HEK293 (cell line): Measurements from ENCODE around the gene ANKRD63.

ENCODE experiments used
- CTCF ChIA-PET: fragments of 350-600 bp; formaldehyde crosslinking; extraction: SDS; loops from one replicate; lab custom pipeline; 2021; ENCODE audit warnings: antibody characterized with exemption; lab: Yijun Ruan, JAX
- POLR2A ChIA-PET: fragments of 300-600 bp; formaldehyde crosslinking; extraction: SDS; loops from one replicate; lab custom pipeline; 2020; ENCODE audit warnings: antibody characterized with exemption, inconsistent platforms; lab: Yijun Ruan, JAX
- H3K27ac ChIP-seq: fragments of 200-500 bp; sonication (Bioruptor generic); 2 replicates; pipeline ENCODE4 v1.5.1; 2014; ENCODE audit warnings: low read depth, low read length, control low read depth, inconsistent platforms; ENCODE audit errors: extremely low read depth
- H3K36me3 ChIP-seq, 2 experiments: fragments of 200-500 bp in 1 of 2; sonication (Bioruptor generic) in 1 of 2; 1 replicate in 1 of 2; 2 replicates in 1 of 2; pipeline ENCODE4 v1.5.1; 2014 to 2017; ENCODE audit warnings: inconsistent platforms in 2 of 2, low read length in 2 of 2; ENCODE audit not compliant: control insufficient read depth in 2 of 2, insufficient read depth in 1 of 2
- H3K4me1 ChIP-seq: fragments of 200-500 bp; sonication (Bioruptor generic); 2 replicates; pipeline ENCODE4 v1.5.1; 2014; ENCODE audit warnings: mild to moderate bottlenecking, low read length, inconsistent platforms; ENCODE audit not compliant: control insufficient read depth, insufficient read depth
- H3K4me3 ChIP-seq: 2 replicates; pipeline ENCODE4 v1.5.1; 2011; ENCODE audit warnings: low read depth, mild to moderate bottlenecking, control low read depth, low read length, moderate library complexity
- H3K9me3 ChIP-seq: fragments of 200-500 bp; sonication (Bioruptor generic); 2 replicates; pipeline ENCODE4 v1.5.1; 2014; ENCODE audit warnings: low read depth, low read length, inconsistent platforms; ENCODE audit not compliant: control insufficient read depth, insufficient read depth
- GFI1B ChIP-seq: fragments of 450-650 bp; formaldehyde crosslinking; IDR thresholded peaks from 2 replicates; pipeline ENCODE4 v1.5.1; 2016; ENCODE audit warnings: missing biosample characterization, missing genetic modification characterization
- HIC1 ChIP-seq: fragments of 450-650 bp; formaldehyde crosslinking; IDR thresholded peaks from 2 replicates; pipeline ENCODE4 v1.5.1; 2016; ENCODE audit warnings: missing biosample characterization, missing genetic modification characterization
- MZF1 ChIP-seq: fragments of 450-650 bp; formaldehyde crosslinking; IDR thresholded peaks from 2 replicates; pipeline ENCODE4 v1.5.1; 2017; ENCODE audit warnings: missing biosample characterization, missing genetic modification characterization, borderline replicate concordance
- ZFP69B ChIP-seq: fragments of 450-650 bp; formaldehyde crosslinking; IDR thresholded peaks from 2 replicates; pipeline ENCODE4 v1.5.1; 2016; ENCODE audit warnings: missing biosample characterization, missing genetic modification characterization
- ZNF112 ChIP-seq: fragments of 450-650 bp; formaldehyde crosslinking; IDR thresholded peaks from 2 replicates; pipeline ENCODE4 v1.5.0; 2017; ENCODE audit warnings: missing biosample characterization, missing genetic modification characterization
- ZNF132 ChIP-seq: fragments of 450-650 bp; formaldehyde crosslinking; IDR thresholded peaks from 2 replicates; pipeline ENCODE4 v1.5.1; 2017; ENCODE audit warnings: missing biosample characterization, missing genetic modification characterization, borderline replicate concordance
- ZNF133 ChIP-seq: fragments of 450-650 bp; formaldehyde crosslinking; IDR thresholded peaks from 2 replicates; pipeline ENCODE4 v1.5.1; 2016; ENCODE audit warnings: missing biosample characterization, missing genetic modification characterization
- ZNF174 ChIP-seq: fragments of 450-650 bp; formaldehyde crosslinking; IDR thresholded peaks from 2 replicates; pipeline ENCODE4 v1.5.0; 2017; ENCODE audit warnings: missing biosample characterization, mild to moderate bottlenecking, missing genetic modification characterization
- ZNF175 ChIP-seq: fragments of 450-650 bp; formaldehyde crosslinking; IDR thresholded peaks from 2 replicates; pipeline ENCODE4 v1.5.1; 2016; ENCODE audit warnings: missing biosample characterization, missing genetic modification characterization
- ZNF184 ChIP-seq: fragments of 450-650 bp; IDR thresholded peaks from 2 replicates; pipeline ENCODE4 v1.5.1; 2018; ENCODE audit warnings: missing biosample characterization, mild to moderate bottlenecking, missing genetic modification characterization
- ZNF211 ChIP-seq: fragments of 450-650 bp; formaldehyde crosslinking; IDR thresholded peaks from 2 replicates; pipeline ENCODE4 v1.5.1; 2016; ENCODE audit warnings: low read depth, missing biosample characterization, missing genetic modification characterization
- ZNF239 ChIP-seq: fragments of 450-650 bp; formaldehyde crosslinking; IDR thresholded peaks from 2 replicates; pipeline ENCODE4 v1.5.1; 2016; ENCODE audit warnings: missing biosample characterization, missing genetic modification characterization
- ZNF292 ChIP-seq: fragments of 450-650 bp; formaldehyde crosslinking; IDR thresholded peaks from 2 replicates; pipeline ENCODE4 v1.5.1; 2016; ENCODE audit warnings: low read depth, missing biosample characterization, missing genetic modification characterization, borderline replicate concordance
- ZNF391 ChIP-seq: fragments of 450-650 bp; formaldehyde crosslinking; IDR thresholded peaks from 2 replicates; pipeline ENCODE4 v1.5.1; 2016; ENCODE audit warnings: low read depth, missing biosample characterization, missing genetic modification characterization, borderline replicate concordance
- ZNF394 ChIP-seq: fragments of 450-650 bp; formaldehyde crosslinking; IDR thresholded peaks from 2 replicates; pipeline ENCODE4 v1.5.1; 2016; ENCODE audit warnings: missing biosample characterization, missing genetic modification characterization, mild to moderate bottlenecking, moderate library complexity, borderline replicate concordance
- ZNF521 ChIP-seq: fragments of 450-650 bp; formaldehyde crosslinking; IDR thresholded peaks from 2 replicates; pipeline ENCODE4 v1.5.1; 2017; ENCODE audit warnings: missing biosample characterization, mild to moderate bottlenecking, missing genetic modification characterization
- ZNF560 ChIP-seq: fragments of 450-650 bp; formaldehyde crosslinking; IDR thresholded peaks from 2 replicates; pipeline ENCODE4 v1.5.1; 2017; ENCODE audit warnings: missing biosample characterization, missing genetic modification characterization, borderline replicate concordance
- ZNF600 ChIP-seq: fragments of 450-650 bp; formaldehyde crosslinking; IDR thresholded peaks from 2 replicates; pipeline ENCODE4 v1.5.1; 2016; ENCODE audit warnings: missing biosample characterization, missing genetic modification characterization
- ZNF701 ChIP-seq: fragments of 450-650 bp; formaldehyde crosslinking; IDR thresholded peaks from 2 replicates; pipeline ENCODE4 v1.5.1; 2016; ENCODE audit warnings: missing biosample characterization, missing genetic modification characterization
- ZNF704 ChIP-seq: fragments of 450-650 bp; formaldehyde crosslinking; IDR thresholded peaks from 2 replicates; pipeline ENCODE4 v1.5.1; 2016; ENCODE audit warnings: missing biosample characterization, missing genetic modification characterization
- ZNF768 ChIP-seq: fragments of 450-650 bp; formaldehyde crosslinking; IDR thresholded peaks from 2 replicates; pipeline ENCODE4 v1.5.1; 2018; ENCODE audit warnings: missing biosample characterization, mild to moderate bottlenecking, missing genetic modification characterization
- ZNF830 ChIP-seq: fragments of 450-650 bp; IDR thresholded peaks from 2 replicates; pipeline ENCODE4 v1.5.0; 2018; ENCODE audit warnings: missing biosample characterization, missing genetic modification characterization, low read depth, mild to moderate bottlenecking, moderate library complexity
- ZSCAN16 ChIP-seq: fragments of 450-650 bp; formaldehyde crosslinking; IDR thresholded peaks from 2 replicates; pipeline ENCODE4 v1.5.1; 2016; ENCODE audit warnings: missing biosample characterization, missing genetic modification characterization
- ZSCAN5A ChIP-seq: fragments of 450-650 bp; formaldehyde crosslinking; IDR thresholded peaks from 2 replicates; pipeline ENCODE4 v1.5.1; 2016; ENCODE audit warnings: missing biosample characterization, missing genetic modification characterization
- TF ChIP-seq, protein P1 (sequence below): fragments of 450-650 bp; formaldehyde crosslinking; IDR thresholded peaks from 2 replicates; pipeline ENCODE4 v1.5.1; 2016; ENCODE audit warnings: missing biosample characterization, missing genetic modification characterization
- TF ChIP-seq, protein P2 (sequence below): fragments of 450-650 bp; formaldehyde crosslinking; IDR thresholded peaks from 2 replicates; pipeline ENCODE4 v1.5.1; 2016; ENCODE audit warnings: missing biosample characterization, missing genetic modification characterization, low read depth
- TF ChIP-seq, protein P3 (sequence below): fragments of 450-650 bp; formaldehyde crosslinking; IDR thresholded peaks from 2 replicates; pipeline ENCODE4 v1.5.1; 2016; ENCODE audit warnings: missing biosample characterization, missing genetic modification characterization

The ANKRD63 gene

DNA sequence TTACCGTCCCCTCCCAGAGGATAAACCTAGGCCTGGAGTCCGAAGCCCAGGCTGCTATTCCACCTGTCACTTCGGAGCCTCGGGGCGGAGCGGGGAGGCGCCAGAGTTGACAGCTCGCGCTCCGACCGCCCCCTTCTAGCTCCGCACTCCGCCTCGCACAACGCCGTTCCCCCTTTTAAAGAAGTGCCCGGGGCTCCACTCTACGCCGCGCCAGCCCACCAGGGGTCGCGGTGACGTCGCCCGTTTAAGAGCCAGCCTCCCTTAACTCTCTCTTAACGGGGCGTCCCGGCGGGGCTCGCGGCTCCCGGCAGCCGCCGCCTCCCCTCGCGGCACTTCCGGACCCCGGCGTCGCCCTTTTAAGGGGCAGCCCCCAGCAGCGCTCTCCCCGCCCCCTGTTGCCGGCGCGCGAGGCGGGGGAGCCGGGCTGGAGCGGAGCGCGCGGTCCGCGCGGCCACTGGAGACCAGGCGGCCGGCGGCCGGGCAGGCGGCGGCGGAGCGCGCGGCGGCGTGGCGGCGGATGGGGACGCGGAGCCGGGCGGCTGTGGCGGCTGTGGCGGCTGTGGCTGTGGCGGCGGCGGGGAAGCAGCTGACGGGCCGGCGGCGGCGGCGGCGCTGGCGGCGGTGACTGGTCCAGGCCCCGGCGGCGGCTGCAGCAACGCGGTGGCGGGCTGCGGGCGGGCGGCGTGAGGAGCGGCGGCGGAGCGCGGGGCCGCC, 40.5 kb upstream of the ANKRD63 start, which contains the start of gene INAFM2:
Gene INAFM2 (plus strand): TSS at position 454 of the 714 bp plus-strand sequence. CDS start 364 bp downstream, outside the sequence.
- peaks cover 13% of the 10 kb centered on the region; the same call in 1 of the 2 replicates for H3K4me1 ChIP-seq
- CTCF ChIA-PET: interaction anchor here (0.7 to 5.2 kb wide), 7 partner anchors 9 to 286 kb away, joined by 4 to 64 read pairs (median 5); no protein-coding TSS in a partner anchor
- H3K27ac ChIP-seq: peak within 1 kb of the TSS; percentile 81; the same call in 1 of the 2 replicates
- TF ChIP-seq ZNF560 (tag by site-specific recombination) (no peak), ZNF600 (peak; percentile 42; the same call in 1 of the 2 replicates), ZNF175 (tag by site-specific recombination) (no peak), MZF1 (peak; percentile 64; the same call in 1 of the 2 replicates), ZNF292 (tag by site-specific recombination) (no peak), ZNF391 (tag by site-specific recombination) (no peak), ZSCAN16 (tag by site-specific recombination) (no peak), ZSCAN5A (tag by site-specific recombination) (no peak), ZNF211 (tag by site-specific recombination) (no peak), ZNF132 (no peak), ZNF174 (no peak), ZFP69B (tag by site-specific recombination) (peak; percentile 100), GFI1B (tag by site-specific recombination) (no peak), ZNF704 (tag by site-specific recombination) (no peak), ZNF133 (tag by site-specific recombination) (no peak), ZNF239 (tag by site-specific recombination) (no peak), ZNF521 (tag by site-specific recombination) (no peak), ZNF830 (tag by site-specific recombination) (no peak), ZNF112 (tag by site-specific recombination) (no peak), HIC1 (no peak), ZNF394 (tag by site-specific recombination) (no peak), ZNF701 (tag by site-specific recombination) (no peak), ZNF184 (tag by site-specific recombination) (no peak), ZNF768 (tag by site-specific recombination) (no peak)
- TF ChIP-seq, protein P1, sequence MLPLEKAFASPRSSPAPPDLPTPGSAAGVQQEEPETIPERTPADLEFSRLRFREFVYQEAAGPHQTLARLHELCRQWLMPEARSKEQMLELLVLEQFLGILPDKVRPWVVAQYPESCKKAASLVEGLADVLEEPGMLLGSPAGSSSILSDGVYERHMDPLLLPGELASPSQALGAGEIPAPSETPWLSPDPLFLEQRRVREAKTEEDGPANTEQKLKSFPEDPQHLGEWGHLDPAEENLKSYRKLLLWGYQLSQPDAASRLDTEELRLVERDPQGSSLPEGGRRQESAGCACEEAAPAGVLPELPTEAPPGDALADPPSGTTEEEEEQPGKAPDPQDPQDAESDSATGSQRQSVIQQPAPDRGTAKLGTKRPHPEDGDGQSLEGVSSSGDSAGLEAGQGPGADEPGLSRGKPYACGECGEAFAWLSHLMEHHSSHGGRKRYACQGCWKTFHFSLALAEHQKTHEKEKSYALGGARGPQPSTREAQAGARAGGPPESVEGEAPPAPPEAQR (tag by site-specific recombination): no peak
- TF ChIP-seq, protein P2, sequence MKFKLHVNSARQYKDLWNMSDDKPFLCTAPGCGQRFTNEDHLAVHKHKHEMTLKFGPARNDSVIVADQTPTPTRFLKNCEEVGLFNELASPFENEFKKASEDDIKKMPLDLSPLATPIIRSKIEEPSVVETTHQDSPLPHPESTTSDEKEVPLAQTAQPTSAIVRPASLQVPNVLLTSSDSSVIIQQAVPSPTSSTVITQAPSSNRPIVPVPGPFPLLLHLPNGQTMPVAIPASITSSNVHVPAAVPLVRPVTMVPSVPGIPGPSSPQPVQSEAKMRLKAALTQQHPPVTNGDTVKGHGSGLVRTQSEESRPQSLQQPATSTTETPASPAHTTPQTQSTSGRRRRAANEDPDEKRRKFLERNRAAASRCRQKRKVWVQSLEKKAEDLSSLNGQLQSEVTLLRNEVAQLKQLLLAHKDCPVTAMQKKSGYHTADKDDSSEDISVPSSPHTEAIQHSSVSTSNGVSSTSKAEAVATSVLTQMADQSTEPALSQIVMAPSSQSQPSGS: 0 out of 2 replicates have a peak, but pooled peaks have one; percentile 37
- TF ChIP-seq, protein P3, sequence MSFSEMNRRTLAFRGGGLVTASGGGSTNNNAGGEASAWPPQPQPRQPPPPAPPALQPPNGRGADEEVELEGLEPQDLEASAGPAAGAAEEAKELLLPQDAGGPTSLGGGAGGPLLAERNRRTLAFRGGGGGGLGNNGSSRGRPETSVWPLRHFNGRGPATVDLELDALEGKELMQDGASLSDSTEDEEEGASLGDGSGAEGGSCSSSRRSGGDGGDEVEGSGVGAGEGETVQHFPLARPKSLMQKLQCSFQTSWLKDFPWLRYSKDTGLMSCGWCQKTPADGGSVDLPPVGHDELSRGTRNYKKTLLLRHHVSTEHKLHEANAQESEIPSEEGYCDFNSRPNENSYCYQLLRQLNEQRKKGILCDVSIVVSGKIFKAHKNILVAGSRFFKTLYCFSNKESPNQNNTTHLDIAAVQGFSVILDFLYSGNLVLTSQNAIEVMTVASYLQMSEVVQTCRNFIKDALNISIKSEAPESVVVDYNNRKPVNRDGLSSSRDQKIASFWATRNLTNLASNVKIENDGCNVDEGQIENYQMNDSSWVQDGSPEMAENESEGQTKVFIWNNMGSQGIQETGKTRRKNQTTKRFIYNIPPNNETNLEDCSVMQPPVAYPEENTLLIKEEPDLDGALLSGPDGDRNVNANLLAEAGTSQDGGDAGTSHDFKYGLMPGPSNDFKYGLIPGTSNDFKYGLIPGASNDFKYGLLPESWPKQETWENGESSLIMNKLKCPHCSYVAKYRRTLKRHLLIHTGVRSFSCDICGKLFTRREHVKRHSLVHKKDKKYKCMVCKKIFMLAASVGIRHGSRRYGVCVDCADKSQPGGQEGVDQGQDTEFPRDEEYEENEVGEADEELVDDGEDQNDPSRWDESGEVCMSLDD (tag by site-specific recombination): peak; percentile 65

More for the DNA sequence above, 40.5 kb upstream of the ANKRD63 start, which contains the start of gene INAFM2:
- Histone ChIP-seq H3K36me3 (peaks cover 0 to 10% of the 10 kb centered on the region in 2 experiments; a peak in 1 of 3 replicates), H3K4me3 (peak within 1 kb of the TSS; percentile 70), H3K9me3 (no peaks in the 10 kb centered on the region)
- POLR2A ChIA-PET: interaction anchor here (0.6 to 1.5 kb wide), 12 partner anchors 9 to 361 kb away, joined by 3 to 8 read pairs (median 3); partner anchors contain the start of genes CCDC32, IVD and KNSTRN
